Retinal pigment epithelial cell (primary cell): ENCODE data around the gene ADORA2A.
A peak's percentile ranks its signal among the peaks of the same experiment; 100 is the strongest.

Experiments
- DNase-seq: peaks from one replicate; pipeline ENCODE4 v3.0.0-alpha.2; 2010; ENCODE audit warnings: low read depth
- H3K4me3 ChIP-seq: 2 replicates; pipeline ENCODE4 v1.5.1; 2011; ENCODE audit warnings: mild to moderate bottlenecking, low read length, control low read depth, moderate library complexity
- CTCF ChIP-seq: conservative IDR thresholded peaks from 2 replicates; pipeline ENCODE4 v1.5.1; 2011; ENCODE audit warnings: low read depth, low read length, control low read depth, inconsistent platforms

ADORA2A gene

GRCh38 chr22:24465566-24465965, 38.2 kb downstream of the ADORA2A start:
- no peak for TF ChIP-seq CTCF
- peak; percentile 82 for DNase-seq
- no peak overlapping the region for H3K4me3 ChIP-seq

DNA sequence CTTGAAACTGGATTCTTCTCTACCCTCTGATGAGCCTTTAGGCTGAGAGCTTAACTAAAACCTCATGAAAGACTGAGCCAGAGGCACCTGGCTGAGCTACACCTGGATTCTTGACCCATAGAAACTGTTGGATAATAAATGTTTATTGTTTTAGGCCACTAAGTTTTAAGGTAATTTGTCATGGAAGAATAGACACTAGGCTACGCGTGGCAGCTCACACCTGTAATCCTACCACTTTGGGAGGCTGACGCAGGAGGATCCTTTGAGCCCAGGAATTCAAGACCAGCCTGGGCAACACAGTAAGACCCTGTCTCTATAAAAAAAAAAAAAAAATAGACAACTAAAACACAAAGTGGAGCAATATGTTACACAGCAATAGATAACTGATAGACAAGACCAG, 38.6 kb downstream of the ADORA2A start:
- H3K4me3 ChIP-seq, result no peak overlapping the region
- no peak for DNase-seq
- TF ChIP-seq CTCF, result no peak

DNA sequence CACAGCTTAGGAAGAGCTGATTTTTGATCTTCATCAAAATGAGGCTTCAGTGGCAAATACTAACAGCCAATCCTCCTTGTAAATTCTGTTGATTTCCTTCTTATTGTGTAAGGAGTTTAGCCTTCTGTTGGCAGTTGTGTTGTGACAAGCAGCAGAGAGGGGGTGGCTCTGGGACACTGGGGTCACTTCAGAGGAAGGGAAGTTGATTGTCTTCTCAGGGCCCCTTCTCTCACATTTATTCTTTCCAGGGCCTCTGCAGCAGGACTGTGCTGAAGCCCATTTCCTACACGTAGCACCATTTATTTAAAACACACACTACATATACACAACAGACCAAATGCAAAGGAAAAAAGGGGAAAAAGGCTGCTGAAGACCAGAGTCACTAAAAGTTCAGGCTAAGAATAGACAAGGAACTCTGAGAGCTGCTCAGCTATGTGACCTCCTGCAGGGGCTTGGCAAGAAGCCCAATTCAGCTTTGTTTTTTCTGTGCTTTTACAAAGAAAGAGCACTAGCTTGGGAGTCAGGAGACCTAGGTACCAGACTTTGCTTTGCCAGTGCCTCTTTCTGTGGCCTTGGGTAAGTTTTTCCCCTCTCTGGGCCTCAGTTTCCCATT, 39.4 kb downstream of the ADORA2A start:
- no peak overlapping the region for H3K4me3 ChIP-seq
- TF ChIP-seq CTCF, result no peak
- peak; percentile 79 for DNase-seq

DNA sequence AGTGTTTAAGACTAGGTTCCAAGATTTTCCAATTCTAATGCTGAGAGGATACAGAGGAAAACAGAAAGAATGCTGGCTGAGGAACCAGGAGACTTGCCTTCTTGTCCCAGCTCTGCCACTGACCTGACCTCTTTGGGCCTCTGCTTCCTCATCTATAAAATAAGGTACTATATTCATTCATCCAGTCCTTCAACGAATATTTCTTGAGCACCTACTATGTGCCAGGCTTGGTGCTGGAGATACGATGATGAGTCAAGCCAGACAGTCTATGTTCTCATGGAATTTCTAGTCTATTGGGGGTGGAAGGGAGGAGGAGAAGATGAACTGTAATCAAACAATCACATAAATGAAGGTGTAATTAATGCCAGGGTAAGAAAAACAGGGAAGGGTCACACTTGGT, 39.9 kb downstream of the ADORA2A start:
- TF ChIP-seq CTCF, result no peak
- H3K4me3 ChIP-seq, result no peak overlapping the region

DNA sequence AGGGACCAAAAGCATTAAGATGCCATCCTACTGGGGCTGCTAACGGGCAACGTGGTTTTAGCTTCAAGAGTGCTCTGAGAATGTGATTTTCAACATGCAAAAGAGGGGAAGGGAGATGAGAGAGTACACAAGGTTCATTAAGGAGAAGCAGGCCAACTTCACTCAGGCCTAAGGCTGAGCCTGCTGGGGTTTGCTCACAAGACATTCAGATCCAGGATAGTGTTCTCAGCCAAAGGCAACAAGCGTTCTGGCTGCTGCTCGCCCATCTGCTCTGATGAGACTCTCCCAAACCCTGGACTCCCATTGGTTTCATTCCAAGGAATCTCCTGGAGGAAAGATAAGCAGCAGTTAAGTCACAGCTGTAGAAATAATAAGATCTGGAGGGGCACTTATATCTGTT, 44.2 kb downstream of the ADORA2A start:
- TF ChIP-seq CTCF, result no peak
- H3K4me3 ChIP-seq, result no peak overlapping the region
- no peak for DNase-seq

More for the DNA sequence above, 39.9 kb downstream of the ADORA2A start:
- DNase-seq, result no peak

GRCh38 chr22:24473284-24473683, 45.9 kb downstream of the ADORA2A start:
- no peak for TF ChIP-seq CTCF
- H3K4me3 ChIP-seq, result no peak overlapping the region

GRCh38 chr22:24474221-24474620, 46.8 kb downstream of the ADORA2A start:
- peak; percentile 82 for DNase-seq
- H3K4me3 ChIP-seq, result no peak overlapping the region
- TF ChIP-seq CTCF, result no peak

More at GRCh38 chr22:24473284-24473683, 45.9 kb downstream of the ADORA2A start:
- DNase-seq, result no peak
